Stimulated activated naive CD8-positive, alpha-beta T cell treated with anti-CD3 and anti-CD28 coated beads, Interleukin-15, amount 100 ng/mL, for 72 hours (primary cell): Measurements from ENCODE around the gene SLC10A7.

Source experiments
- ATAC-seq: fragments of 150-1000 bp; cut with Tn5 transposase; 2 replicates; pipeline ENCODE4 v1.10.0; 2021; ENCODE audit warnings: mild to moderate bottlenecking, moderate library complexity
- DNase-seq, 2 donors: peaks; one replicate each; pipeline ENCODE4 v3.0.0; 2021 to 2022
- H3K27ac Mint-ChIP-seq, 2 donors: one replicate each; pipeline ENCODE4 v1.8.0; 2022; ENCODE audit warnings: mild to moderate bottlenecking in 2 of 2, mixed read lengths in 2 of 2, moderate library complexity in 2 of 2
- H3K27me3 Mint-ChIP-seq: one replicate; pipeline ENCODE4 v1.8.0; 2022; ENCODE audit warnings: mixed read lengths
- H3K4me1 Mint-ChIP-seq: one replicate; pipeline ENCODE4 v1.8.0; 2022; ENCODE audit warnings: mild to moderate bottlenecking, mixed read lengths
- H3K4me3 Mint-ChIP-seq, 2 donors: one replicate each; pipeline ENCODE4 v1.8.0; 2022; ENCODE audit warnings: mild to moderate bottlenecking in 2 of 2, mixed read lengths in 2 of 2, moderate library complexity in 1 of 2
- H3K9me3 Mint-ChIP-seq, 2 donors: one replicate each; pipeline ENCODE4 v1.8.0; 2022; ENCODE audit warnings: mixed read lengths in 2 of 2

Gene SLC10A7

GRCh38 chr4:146292508-146292907, 229.2 kb downstream of the SLC10A7 start:
- H3K4me3 Mint-ChIP-seq, result no peak overlapping the region
- ATAC-seq, result no peak
- no peak overlapping the region for H3K27ac Mint-ChIP-seq
- no peaks in the 10 kb centered on the region for H3K4me1 Mint-ChIP-seq
- H3K27me3 Mint-ChIP-seq, result no peaks in the 10 kb centered on the region
- H3K9me3 Mint-ChIP-seq, result no peaks in the 10 kb centered on the region
- no peak for DNase-seq

DNA sequence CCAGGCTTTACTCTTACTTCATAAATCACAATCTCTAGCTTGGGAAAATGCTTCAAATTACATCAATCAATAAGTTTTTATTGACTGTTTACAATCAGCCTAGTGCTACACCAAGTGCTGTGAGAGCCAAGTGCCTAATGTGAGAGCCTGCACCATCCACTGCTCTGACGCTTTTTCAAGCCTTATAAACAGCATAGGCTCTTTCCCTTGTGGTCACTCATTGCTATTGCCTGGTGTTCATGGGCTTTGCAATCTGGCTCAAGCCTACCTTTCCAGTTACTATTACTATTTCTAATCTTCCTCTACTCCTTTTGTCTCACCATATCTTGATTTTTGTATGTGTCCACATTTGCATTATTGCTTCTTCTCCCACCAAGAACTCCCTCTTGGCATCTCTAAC, 230.4 kb downstream of the SLC10A7 start:
- Mint-ChIP-seq H3K4me1 (no peaks in the 10 kb centered on the region), H3K27me3 (no peaks in the 10 kb centered on the region), H3K9me3 (no peaks in the 10 kb centered on the region), H3K4me3 (no peak overlapping the region), H3K27ac (peak overlapping the region in 1 of 2 donors; percentile 80)
- ATAC-seq (no peak), DNase-seq (no peak)

GRCh38 chr4:146288193-146288592, 233.5 kb downstream of the SLC10A7 start:
- ATAC-seq, result no peak

GRCh38 chr4:146285037-146285436, 236.7 kb downstream of the SLC10A7 start:
- no peaks in the 10 kb centered on the region for H3K27me3 Mint-ChIP-seq
- no peaks in the 10 kb centered on the region for H3K9me3 Mint-ChIP-seq
- no peak overlapping the region for H3K27ac Mint-ChIP-seq
- DNase-seq (no peak), ATAC-seq (no peak)
- no peaks in the 10 kb centered on the region for H3K4me1 Mint-ChIP-seq
- H3K4me3 Mint-ChIP-seq, result no peak overlapping the region

More at GRCh38 chr4:146288193-146288592, 233.5 kb downstream of the SLC10A7 start:
- Mint-ChIP-seq H3K27me3 (no peaks in the 10 kb centered on the region), H3K9me3 (no peaks in the 10 kb centered on the region), H3K27ac (no peak overlapping the region), H3K4me3 (no peak overlapping the region), H3K4me1 (no peaks in the 10 kb centered on the region)
- no peak for DNase-seq

DNA sequence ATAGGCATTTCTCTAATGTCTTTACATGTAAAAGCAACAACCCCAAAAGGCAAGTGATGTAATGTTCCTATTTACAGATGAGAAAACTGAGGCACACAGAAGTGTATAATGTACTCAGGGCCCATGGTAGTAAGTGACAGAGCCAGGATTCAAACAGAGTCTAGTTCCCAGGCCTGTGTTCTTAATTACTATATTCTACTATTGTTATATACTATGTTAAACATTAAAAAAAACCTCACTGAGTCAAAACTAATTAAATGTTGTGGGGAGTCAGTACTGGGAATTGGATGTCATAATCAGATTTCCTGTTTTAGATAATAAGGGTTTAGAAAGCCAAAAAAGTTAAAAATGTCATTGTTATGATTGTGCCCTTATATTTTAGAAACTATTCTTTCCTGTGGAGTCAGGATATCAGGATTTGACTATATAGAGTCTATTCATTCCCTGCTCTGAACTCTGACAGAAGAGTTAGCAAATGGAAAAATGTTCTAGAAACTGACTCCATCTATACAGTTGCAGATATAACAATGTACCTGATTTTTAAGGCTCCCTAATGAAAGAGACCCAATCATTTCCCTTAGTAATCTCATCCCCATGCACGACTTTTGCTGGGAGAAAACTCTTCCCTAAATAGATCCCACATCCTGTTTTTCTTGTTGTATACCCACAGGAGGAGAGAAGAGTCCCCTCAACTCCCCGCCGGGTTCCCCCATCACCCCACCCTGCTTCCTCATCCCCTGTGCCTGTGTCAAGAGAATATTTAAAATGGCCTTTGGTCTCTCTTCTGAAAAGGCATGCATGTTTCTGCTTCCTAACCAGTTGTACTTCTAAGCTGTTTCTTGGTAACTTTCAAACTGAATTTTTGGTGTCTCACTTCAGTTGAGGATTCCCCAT, 237.7 kb downstream of the SLC10A7 start:
- no peak overlapping the region for H3K27ac Mint-ChIP-seq
- H3K4me3 Mint-ChIP-seq, result no peak overlapping the region
- no peaks in the 10 kb centered on the region for H3K9me3 Mint-ChIP-seq
- no peak for DNase-seq
- no peaks in the 10 kb centered on the region for H3K27me3 Mint-ChIP-seq
- no peak for ATAC-seq
- H3K4me1 Mint-ChIP-seq, result no peaks in the 10 kb centered on the region

- H3K27me3 Mint-ChIP-seq, result no peaks in the 10 kb centered on the region
- H3K4me1 Mint-ChIP-seq, result no peaks in the 10 kb centered on the region
- H3K9me3 Mint-ChIP-seq, result no peaks in the 10 kb centered on the region
- DNase-seq (no peak), ATAC-seq (no peak)
- no peak overlapping the region for H3K27ac Mint-ChIP-seq
- no peak overlapping the region for H3K4me3 Mint-ChIP-seq
Measured at GRCh38 chr4:146282657-146283056, 239.1 kb downstream of the SLC10A7 start.

- DNase-seq (no peak), ATAC-seq (no peak)
- no peaks in the 10 kb centered on the region for H3K4me1 Mint-ChIP-seq
- no peaks in the 10 kb centered on the region for H3K27me3 Mint-ChIP-seq
- H3K4me3 Mint-ChIP-seq, result no peak overlapping the region
- H3K27ac Mint-ChIP-seq, result no peak overlapping the region
- no peaks in the 10 kb centered on the region for H3K9me3 Mint-ChIP-seq
Measured at GRCh38 chr4:146278986-146279385, 242.8 kb downstream of the SLC10A7 start.

GRCh38 chr4:146275370-146275769, 246.4 kb downstream of the SLC10A7 start:
- Mint-ChIP-seq H3K27me3 (no peaks in the 10 kb centered on the region), H3K4me3 (no peak overlapping the region), H3K27ac (no peak overlapping the region), H3K4me1 (peaks cover 4% of the 10 kb centered on the region), H3K9me3 (no peaks in the 10 kb centered on the region)
- DNase-seq (no peak), ATAC-seq (no peak)

DNA sequence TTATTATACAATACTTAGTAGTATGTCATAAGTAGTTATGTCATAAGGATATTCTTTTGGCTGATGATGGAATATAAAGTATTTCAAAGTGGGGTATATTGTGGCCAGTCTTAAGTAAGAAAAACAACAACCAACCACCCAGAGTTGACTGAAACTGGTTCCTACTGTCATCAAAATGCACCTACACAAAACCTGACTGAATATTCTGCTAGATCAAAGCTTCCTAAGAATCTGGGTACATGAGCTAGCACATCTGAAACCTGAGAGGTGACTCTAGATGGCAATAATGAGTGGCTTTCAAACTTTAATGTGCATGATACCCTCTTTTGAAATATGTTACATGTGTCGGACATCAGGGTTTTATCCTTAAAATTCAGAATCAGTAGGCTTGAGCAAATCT, 247.0 kb downstream of the SLC10A7 start:
- ATAC-seq, result no peak
- Mint-ChIP-seq H3K4me1 (peaks cover 4% of the 10 kb centered on the region), H3K27ac (no peak overlapping the region), H3K4me3 (no peak overlapping the region), H3K27me3 (no peaks in the 10 kb centered on the region), H3K9me3 (no peaks in the 10 kb centered on the region)
- DNase-seq, result no peak

GRCh38 chr4:146273204-146273901, 248.4 kb downstream of the SLC10A7 start:
- H3K4me1 Mint-ChIP-seq, result peaks cover 4% of the 10 kb centered on the region
- peak; percentile 94 for ATAC-seq
- H3K4me3 Mint-ChIP-seq, result no peak overlapping the region
- H3K27me3 Mint-ChIP-seq, result no peaks in the 10 kb centered on the region
- H3K27ac Mint-ChIP-seq, result no peak overlapping the region
- no peak for DNase-seq
- H3K9me3 Mint-ChIP-seq, result no peaks in the 10 kb centered on the region

DNA sequence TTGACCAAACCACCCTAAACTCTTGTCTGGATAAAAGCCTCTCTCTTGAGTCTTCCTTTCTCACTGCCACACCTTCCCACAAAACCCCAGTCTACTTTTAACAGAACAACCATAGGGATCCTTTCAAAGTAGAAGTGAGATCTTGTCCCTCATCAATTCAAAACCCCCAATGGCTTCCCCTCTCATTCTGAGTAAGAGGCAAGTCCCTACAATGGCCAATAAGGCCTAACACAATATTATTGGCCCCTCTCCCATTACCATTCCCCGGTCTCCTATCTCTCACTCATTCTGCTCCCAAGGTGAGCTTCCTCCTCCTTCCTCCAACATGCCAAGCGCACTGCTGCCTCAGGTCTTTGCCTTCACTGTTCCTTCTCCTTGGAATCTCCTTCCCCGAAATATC, 250.3 kb downstream of the SLC10A7 start:
- no peak overlapping the region for H3K4me3 Mint-ChIP-seq
- H3K27me3 Mint-ChIP-seq, result no peaks in the 10 kb centered on the region
- ATAC-seq, result no peak
- H3K9me3 Mint-ChIP-seq, result no peaks in the 10 kb centered on the region
- no peak for DNase-seq
- H3K4me1 Mint-ChIP-seq, result peaks cover 4% of the 10 kb centered on the region
- no peak overlapping the region for H3K27ac Mint-ChIP-seq

DNA sequence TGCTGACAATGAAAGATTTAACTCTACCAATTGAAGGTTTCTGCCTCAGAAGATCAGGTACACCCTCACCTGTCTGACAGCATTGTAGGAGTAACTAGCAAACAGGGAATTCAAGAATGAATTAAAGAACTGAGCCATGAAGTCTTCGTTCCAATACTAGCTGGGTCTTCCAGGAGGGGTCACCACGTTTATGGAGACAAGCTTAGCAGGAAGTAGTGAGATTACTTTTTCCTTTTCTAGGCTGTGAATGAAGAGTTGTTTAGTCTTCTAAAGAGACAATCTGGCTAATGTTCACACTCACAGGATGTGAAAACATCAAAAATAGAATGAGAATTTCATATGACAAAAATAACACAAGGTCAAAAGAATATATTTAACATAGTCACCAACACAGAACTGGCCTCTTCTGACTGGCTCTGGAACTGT, 252.5 kb downstream of the SLC10A7 start:
- H3K9me3 Mint-ChIP-seq, result no peaks in the 10 kb centered on the region
- no peak for DNase-seq

DNA sequence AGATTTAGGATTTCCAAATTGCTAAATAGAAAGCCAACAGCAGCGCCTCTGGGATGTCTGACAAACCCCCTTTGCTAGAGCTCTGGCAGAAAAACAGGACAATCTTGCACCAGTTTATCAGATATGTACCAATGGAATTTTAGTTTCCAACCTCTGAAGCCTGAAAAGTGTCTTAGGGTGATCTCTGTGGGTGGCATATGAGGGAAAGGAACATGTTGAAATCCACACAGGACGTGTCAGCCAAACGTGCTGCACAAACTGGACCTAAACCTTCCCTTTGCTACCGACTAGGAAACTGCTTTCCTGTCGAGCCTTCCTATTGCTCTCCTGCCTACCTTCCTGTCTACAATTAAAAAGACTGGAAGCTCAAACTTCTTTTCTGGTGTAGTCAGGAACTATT, 253.9 kb downstream of the SLC10A7 start:
- Mint-ChIP-seq H3K27me3 (no peaks in the 10 kb centered on the region), H3K27ac (no peak overlapping the region), H3K9me3 (no peaks in the 10 kb centered on the region), H3K4me1 (no peaks in the 10 kb centered on the region), H3K4me3 (no peak overlapping the region)
- no peak for ATAC-seq
- no peak for DNase-seq

More for the DNA sequence above, 252.5 kb downstream of the SLC10A7 start:
- H3K4me1 Mint-ChIP-seq, result peaks cover 4% of the 10 kb centered on the region
- no peaks in the 10 kb centered on the region for H3K27me3 Mint-ChIP-seq
- H3K4me3 Mint-ChIP-seq, result no peak overlapping the region
- no peak for ATAC-seq
- no peak overlapping the region for H3K27ac Mint-ChIP-seq

DNA sequence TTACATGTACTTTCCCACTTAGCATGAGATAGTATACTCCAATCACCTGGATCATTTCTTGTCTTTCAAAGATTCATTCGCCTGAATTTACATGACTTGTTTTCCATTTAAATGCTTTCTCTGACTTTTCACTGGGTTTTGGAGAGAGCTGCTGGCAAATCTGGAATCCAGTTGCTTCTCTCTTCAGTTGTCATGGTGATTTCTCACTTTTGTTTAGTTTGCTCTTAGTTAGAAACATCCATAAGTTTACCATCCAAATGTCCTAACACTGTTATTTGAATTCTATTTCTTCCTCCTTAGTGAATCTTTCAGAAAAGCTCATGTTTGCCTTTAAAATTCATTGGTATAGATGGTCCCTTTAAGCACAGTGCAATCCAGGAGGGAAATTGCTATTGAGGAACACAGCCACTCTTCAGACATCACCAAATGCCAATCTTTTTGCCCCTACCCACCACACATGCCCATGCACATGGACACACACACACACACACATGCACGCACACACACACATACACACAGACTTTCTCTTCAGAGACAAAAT, 255.7 kb downstream of the SLC10A7 start:
- H3K27ac Mint-ChIP-seq, result no peak overlapping the region
- H3K4me3 Mint-ChIP-seq, result no peak overlapping the region
- no peaks in the 10 kb centered on the region for H3K27me3 Mint-ChIP-seq
- ATAC-seq, result no peak
- no peaks in the 10 kb centered on the region for H3K4me1 Mint-ChIP-seq
- no peaks in the 10 kb centered on the region for H3K9me3 Mint-ChIP-seq
- no peak for DNase-seq

GRCh38 chr4:146263793-146264192, 257.9 kb downstream of the SLC10A7 start:
- no peaks in the 10 kb centered on the region for H3K4me1 Mint-ChIP-seq
- H3K27ac Mint-ChIP-seq, result no peak overlapping the region
- H3K9me3 Mint-ChIP-seq, result no peaks in the 10 kb centered on the region
- no peaks in the 10 kb centered on the region for H3K27me3 Mint-ChIP-seq
- H3K4me3 Mint-ChIP-seq, result no peak overlapping the region
- no peak for DNase-seq
- ATAC-seq, result no peak

GRCh38 chr4:146261041-146261440, 260.7 kb downstream of the SLC10A7 start:
- no peak for ATAC-seq
- Mint-ChIP-seq H3K4me1 (no peaks in the 10 kb centered on the region), H3K27me3 (no peaks in the 10 kb centered on the region), H3K27ac (no peak overlapping the region), H3K9me3 (no peaks in the 10 kb centered on the region), H3K4me3 (no peak overlapping the region)
- DNase-seq, result no peak
